Hepatocyte (in vitro differentiated cells): Measurements from ENCODE around the gene QRFP.

ENCODE experiments used
- CTCF ChIP-seq: fragments of 200-600 bp; sonication (generic); IDR thresholded peaks from 2 replicates; pipeline ENCODE4 v1.5.1; 2016; ENCODE audit warnings: antibody characterized with exemption, mild to moderate bottlenecking; ENCODE audit not compliant: poor library complexity
- EZH2phosphoT487 ChIP-seq: fragments of 200-600 bp; sonication (generic); IDR thresholded peaks from one replicate; pipeline ENCODE4 v1.6.1; 2018; ENCODE audit warnings: antibody characterized with exemption, mild to moderate bottlenecking, low read depth, moderate library complexity; ENCODE audit not compliant: unreplicated experiment, severe bottlenecking

- no peak for TF ChIP-seq CTCF
- TF ChIP-seq EZH2phosphoT487 = no peak
These were observed 9.6 kb downstream of the QRFP start for GRCh38 chr9:130886981-130887380.
